Stimulated activated CD8-positive, alpha-beta memory T cell treated with anti-CD3 and anti-CD28 coated beads, Interleukin-4, amount 100 ng/mL, for 24 hours (primary cell): ENCODE results near the gene PAX8.

Experiments used
- DNase-seq: peaks from one replicate; pipeline ENCODE4 v3.0.0-alpha.2; 2020; ENCODE audit warnings: low read depth

Gene PAX8

GRCh38 chr2:113220970-113221708 lies 57.6 kb downstream of the PAX8 start:
- no peak for DNase-seq

GRCh38 chr2:113219889-113220641 lies 58.7 kb downstream of the PAX8 start:
- no peak for DNase-seq

- no peak for DNase-seq
Measured at GRCh38 chr2:113219525-113219888, 59.2 kb downstream of the PAX8 start.

GRCh38 chr2:113219092-113219441 lies 59.7 kb downstream of the PAX8 start:
- DNase-seq: no peak

GRCh38 chr2:113218283-113219091 lies 60.2 kb downstream of the PAX8 start:
- DNase-seq: no peak

GRCh38 chr2:113217455-113218282 lies 61.1 kb downstream of the PAX8 start:
- DNase-seq: no peak

GRCh38 chr2:113216891-113217454 lies 61.7 kb downstream of the PAX8 start:
- DNase-seq: no peak

- DNase-seq: no peak
Measured at GRCh38 chr2:113216321-113216720, 62.4 kb downstream of the PAX8 start.

- no peak for DNase-seq
Measured at GRCh38 chr2:113215056-113215455, 63.7 kb downstream of the PAX8 start.

GRCh38 chr2:113214141-113214540 lies 64.6 kb downstream of the PAX8 start:
- DNase-seq: no peak

- DNase-seq: no peak
Measured at GRCh38 chr2:113213061-113213930, 65.4 kb downstream of the PAX8 start.

GRCh38 chr2:113212245-113213060 lies 66.3 kb downstream of the PAX8 start:
- DNase-seq: no peak

GRCh38 chr2:113211226-113212105 lies 67.3 kb downstream of the PAX8 start:
- no peak for DNase-seq

GRCh38 chr2:113209646-113210171 lies 69.0 kb downstream of the PAX8 start:
- no peak for DNase-seq

- DNase-seq: no peak
Measured at GRCh38 chr2:113209011-113209645, 69.6 kb downstream of the PAX8 start.

GRCh38 chr2:113208396-113208795 lies 70.3 kb downstream of the PAX8 start:
- DNase-seq: no peak

- no peak for DNase-seq
Measured at GRCh38 chr2:113207021-113207420, 71.7 kb downstream of the PAX8 start.

- no peak for DNase-seq
Measured at GRCh38 chr2:113206251-113206650, 72.5 kb downstream of the PAX8 start.
